GM12878 (cell line): ENCODE results near the gene SWI5. TPM values are rescaled to one million over a fixed set of nuclear protein-coding genes. Genes with fewer than 3 reads are reported as not detected.

Experiments
- ATAC-seq: fragments of 200-7000 bp; cut with Tn5 transposase; 3 replicates; pipeline ENCODE4 v1.9.1; 2020; ENCODE audit warnings: mild to moderate bottlenecking, moderate library complexity
- BruUV-seq: library from RNA; stranded (reverse); fragments of 400-500 nt; replicated peaks from 2 replicates; lab custom pipeline; 2021; lab: Mats Ljungman, UMichigan
- CTCF ChIA-PET: fragments of 300-600 bp; sonication (Branson Sonifier 250); formaldehyde crosslinking; extraction: SDS; loops from one replicate; lab custom pipeline; 2021; ENCODE audit warnings: inconsistent platforms; lab: Yijun Ruan, JAX
- POLR2A ChIA-PET: fragments of 350-600 bp; formaldehyde crosslinking; extraction: SDS; loops from one replicate; lab custom pipeline; 2021; ENCODE audit warnings: inconsistent platforms; lab: Charles Lee
- RAD21 ChIA-PET: fragments of 300-600 bp; sonication (Branson Sonifier 250); formaldehyde crosslinking; loops from one replicate; lab custom pipeline; 2023; ENCODE audit warnings: antibody characterized with exemption; ENCODE audit not compliant: unreplicated experiment; lab: Charles Lee
- SMC1A ChIA-PET: fragments of 300-600 bp; sonication (Branson Sonifier 250); formaldehyde crosslinking; loops from one replicate; lab custom pipeline; 2023; ENCODE audit not compliant: unreplicated experiment, uncharacterized antibody; lab: Charles Lee
- DNase-seq: peaks from one replicate; pipeline ENCODE4 v3.0.0-alpha.2; 2011; ENCODE audit warnings: low read depth, low spot score
- FAIRE-seq: peaks from 3 replicates; lab custom pipeline; 2011; peaks lifted over from hg19 to GRCh38; lab: Jason Lieb, UNC
- H2AFZ ChIP-seq: 2 replicates; pipeline ENCODE4 v1.6.0; 2011; ENCODE audit warnings: low read depth, low read length, control low read depth; ENCODE audit not compliant: control insufficient read depth
- H3K27ac ChIP-seq: 2 replicates; pipeline ENCODE4 v1.5.1; 2011; ENCODE audit warnings: control low read depth; ENCODE audit not compliant: control insufficient read depth, insufficient read depth
- H3K27me3 ChIP-seq, 2 experiments: replicated peaks in 1 of 2; 2 replicates each; pipeline versions ENCODE4 v1.6.0 to v1.6.1; 2011; ENCODE audit warnings: low read length in 1 of 2; ENCODE audit not compliant: control insufficient read depth in 2 of 2, insufficient read depth in 2 of 2
- H3K36me3 ChIP-seq, 2 experiments: 2 replicates each; pipeline ENCODE4 v1.5.1; 2011; ENCODE audit warnings: low read length in 1 of 2; ENCODE audit not compliant: control insufficient read depth in 2 of 2, insufficient read depth in 2 of 2
- H3K4me1 ChIP-seq: 2 replicates; pipeline ENCODE4 v1.6.1; 2011; ENCODE audit warnings: mild to moderate bottlenecking, low read length, moderate library complexity, mixed read lengths; ENCODE audit not compliant: control insufficient read depth, insufficient read depth
- H3K4me2 ChIP-seq: 2 replicates; pipeline ENCODE4 v1.6.0; 2011; ENCODE audit warnings: control low read depth; ENCODE audit not compliant: control insufficient read depth, insufficient read depth
- H3K4me3 ChIP-seq: fragments of 200-600 bp; sonication (generic); 2 replicates; pipeline ENCODE4 v1.5.1; 2016
- H3K79me2 ChIP-seq: 2 replicates; pipeline ENCODE4 v1.6.0; 2011; ENCODE audit warnings: low read length; ENCODE audit not compliant: control insufficient read depth, insufficient read depth
- H3K9ac ChIP-seq: 2 replicates; pipeline ENCODE4 v1.8.0; 2011; ENCODE audit warnings: low read length, control low read depth, mixed read lengths; ENCODE audit not compliant: control insufficient read depth, insufficient read depth
- H3K9me3 ChIP-seq: replicated peaks from 3 replicates; pipeline ENCODE4 v1.5.1; 2011; ENCODE audit warnings: mild to moderate bottlenecking, low read length; ENCODE audit not compliant: control insufficient read depth, insufficient read depth
- H4K20me1 ChIP-seq: 2 replicates; pipeline ENCODE4 v1.6.0; 2011; ENCODE audit not compliant: control insufficient read depth, insufficient read depth
- BCL11A ChIP-seq: IDR thresholded peaks from 2 replicates; pipeline ENCODE4 v1.6.1; 2011; ENCODE audit warnings: low read depth, low read length
- BHLHE40 ChIP-seq, 2 experiments: fragments of 450-650 bp in 1 of 2; IDR thresholded peaks; 2 replicates each; pipeline ENCODE4 v1.6.1; 2011 to 2017; ENCODE audit warnings: low read depth in 2 of 2, borderline replicate concordance in 1 of 2, improper control_type of control experiment in 1 of 2, low read length in 1 of 2, mild to moderate bottlenecking in 1 of 2
- FOS ChIP-seq: IDR thresholded peaks from 3 replicates; pipeline ENCODE4 v1.6.1; 2011; ENCODE audit warnings: borderline replicate concordance; ENCODE audit not compliant: insufficient read length; ENCODE audit errors: extremely low read depth
- GATAD2B ChIP-seq: fragments of 450-650 bp; conservative IDR thresholded peaks from 2 replicates; pipeline ENCODE4 v1.6.1; 2017; ENCODE audit warnings: low read depth, mild to moderate bottlenecking, moderate library complexity
- HDAC2 ChIP-seq: fragments of 200-600 bp; sonication (generic); IDR thresholded peaks from 2 replicates; pipeline ENCODE4 v1.6.1; 2017
- IKZF2 ChIP-seq, 2 experiments: fragments of 450-650 bp; IDR thresholded peaks; 2 replicates each; pipeline ENCODE4 v1.6.1; 2017; ENCODE audit warnings: mild to moderate bottlenecking in 2 of 2, moderate library complexity in 2 of 2
- MYB ChIP-seq: fragments of 150-350 bp; IDR thresholded peaks from 2 replicates; pipeline ENCODE4 v1.6.1; 2014; ENCODE audit warnings: mild to moderate bottlenecking, low read depth, low read length, borderline replicate concordance
- NBN ChIP-seq: fragments of 450-650 bp; IDR thresholded peaks from 2 replicates; pipeline ENCODE4 v1.6.1; 2016
- PAX5 ChIP-seq: IDR thresholded peaks from 2 replicates; pipeline ENCODE4 v1.6.1; 2011; ENCODE audit warnings: low read depth, low read length, borderline replicate concordance
- PAX8 ChIP-seq: fragments of 450-650 bp; IDR thresholded peaks from 2 replicates; pipeline ENCODE4 v1.6.1; 2017; ENCODE audit warnings: mild to moderate bottlenecking, moderate library complexity
- POLR2A ChIP-seq: IDR thresholded peaks from 2 replicates; pipeline ENCODE4 v1.6.1; 2011; ENCODE audit warnings: low read depth, mild to moderate bottlenecking, low read length
- RAD51 ChIP-seq: fragments of 450-650 bp; IDR thresholded peaks from 2 replicates; pipeline ENCODE4 v1.6.1; 2016; ENCODE audit warnings: moderate library complexity, mild to moderate bottlenecking, inconsistent platforms
- RCOR1 ChIP-seq: conservative IDR thresholded peaks from 2 replicates; pipeline ENCODE4 v1.6.1; 2012; ENCODE audit warnings: low read depth, low read length, improper control_type of control experiment
- STAT1 ChIP-seq: fragments of 450-650 bp; conservative IDR thresholded peaks from 2 replicates; pipeline ENCODE4 v1.6.1; 2014; ENCODE audit warnings: antibody characterized with exemption, mild to moderate bottlenecking
- TBL1XR1 ChIP-seq: IDR thresholded peaks from 2 replicates; pipeline ENCODE4 v1.6.1; 2012; ENCODE audit warnings: low read depth, low read length, improper control_type of control experiment
- WRNIP1 ChIP-seq: IDR thresholded peaks from 2 replicates; pipeline ENCODE4 v1.6.1; 2011; ENCODE audit warnings: low read depth, low read length, improper control_type of control experiment, borderline replicate concordance
- ZBTB33 ChIP-seq: fragments of 450-650 bp; IDR thresholded peaks from 2 replicates; pipeline ENCODE4 v1.6.1; 2017; ENCODE audit warnings: mild to moderate bottlenecking
- ZBTB40 ChIP-seq: fragments of 450-650 bp; IDR thresholded peaks from 2 replicates; pipeline ENCODE4 v1.6.1; 2016; ENCODE audit warnings: mild to moderate bottlenecking, moderate library complexity, borderline replicate concordance
- WGBS: methylation state at CpG from one replicate; pipeline ENCODE4 v1.1.6; 2016; ENCODE audit warnings: low lambda C conversion rate; ENCODE audit not compliant: insufficient replicate concordance, insufficient coverage; ENCODE audit errors: missing lambda C conversion rate; 5-methylcytosine and 5-hydroxymethylcytosine counted together
- in situ Hi-C: fragments of 300-500 bp; cut with MboI; formaldehyde crosslinking; loops from 9 replicates; pipeline ENCODE4 v1.14.3; 2018; ENCODE audit warnings: mixed read lengths
- intact Hi-C: fragments of 100-400 bp; cut with micrococcal nuclease; formaldehyde crosslinking; loops from one replicate; pipeline ENCODE4 v1.14.2; 2022; ENCODE audit not compliant: unreplicated experiment
- polyA plus RNA-seq, 11 experiments: library from polyadenylated mRNA; depleted of rRNA in 4 of 11; unstranded in 6 of 11; stranded (reverse) in 5 of 11; fragments of >200 nt; fragmentation: Nextera tagmentation in 4 of 11; fragmentation: Illumina TruSeq in 1 of 11; extraction: Ambion mirVana in 4 of 11; extraction: Trizol in 1 of 11; gene quantifications; 1 replicate in 1 of 11; 2 replicates in 10 of 11; pipeline versions ENCODE4 v1.2.1 to v1.2.3, GENCODE V29; 2011 to 2016; ENCODE audit warnings: inconsistent platforms in 2 of 11, missing spikeins in 2 of 11, low read depth in 1 of 11
- total RNA-seq, 4 experiments: library from RNA; depleted of rRNA in 3 of 4; stranded (reverse); fragments of >200 nt in 3 of 4; fragmentation: Illumina TruSeq in 1 of 4; extraction: Trizol in 1 of 4; gene quantifications; 2 replicates each; pipeline versions ENCODE4 v1.2.1 to v1.2.3, GENCODE V29; 2013 to 2021

SWI5 gene
- total and polyA plus RNA-seq, 10 of the 15 experiments (the other 5 are each of a cell fraction or from before 2014, with no cell fraction given) = 13.3 to 36.2 (median 18.1) TPM

GRCh38 chr9:128296340-128297220 is 20.5 kb downstream of the SWI5 start:
- ChIA-PET SMC1A (interaction anchor here (1.2 to 1.5 kb wide), 2 partner anchors 123 to 388 kb away, joined by 3 read pairs; no protein-coding TSS in a partner anchor), POLR2A (no interaction called here), CTCF (interaction anchor here (0.6 to 4.2 kb wide), 8 partner anchors 12 to 794 kb away, joined by 3 to 34 read pairs (median 3); no protein-coding TSS in a partner anchor), RAD21 (no interaction called here)
- in situ Hi-C loops = no loop called here
- H3K27me3 ChIP-seq = no peaks in the 10 kb centered on the region
- no peaks in the 10 kb centered on the region for H3K9me3 ChIP-seq
- no peak for DNase-seq
- no peak for ATAC-seq
- no peaks in the 10 kb centered on the region for H4K20me1 ChIP-seq
- WGBS = 61% methylated on average over 16 of the region's 16 CpGs
- H3K9ac ChIP-seq = no peak overlapping the region
- no peaks in the 10 kb centered on the region for H3K36me3 ChIP-seq
- no peak overlapping the region for H3K4me3 ChIP-seq
- no peak for FAIRE-seq
- no peaks in the 10 kb centered on the region for H3K79me2 ChIP-seq
- no peak overlapping the region for H2AFZ ChIP-seq
- no peaks in the 10 kb centered on the region for H3K4me1 ChIP-seq
- no peak overlapping the region for H3K27ac ChIP-seq
- intact Hi-C loops = no loop called here
- H3K4me2 ChIP-seq = no peak overlapping the region
- no TSS peak for BruUV-seq
- no peak for TF ChIP-seq GATAD2B
- TF ChIP-seq FOS = no peak
- TF ChIP-seq PAX5 = no peak
- no peak for TF ChIP-seq TBL1XR1
- TF ChIP-seq WRNIP1 = no peak
- TF ChIP-seq POLR2A = no peak
- TF ChIP-seq ZBTB40 = no peak
- TF ChIP-seq STAT1 = no peak
- no peak for TF ChIP-seq IKZF2 (IDR thresholded peaks at IDR 0.05)
- no peak for TF ChIP-seq MYB
- TF ChIP-seq NBN = no peak
- no peak for TF ChIP-seq RAD51
- no peak for TF ChIP-seq BHLHE40 (IDR thresholded peaks at IDR 0.05; ENCODE audit: borderline replicate concordance in 1 of 2, low read depth in 2 of 2, low read length in 1 of 2)
- no peak for TF ChIP-seq PAX8
- no peak for TF ChIP-seq BCL11A
- TF ChIP-seq RCOR1 = no peak
- TF ChIP-seq HDAC2 = no peak
- no peak for TF ChIP-seq ZBTB33
